ENCODE measurements around the gene RPL7A.

RPL7A gene

GRCh38 chr9:133393399-133393798, 45.4 kb downstream of the RPL7A start:
- peaks cover 3% of the 10 kb centered on the region for H3K27me3 Mint-ChIP-seq
- no peak overlapping the region for H3K4me3 Mint-ChIP-seq

DNA sequence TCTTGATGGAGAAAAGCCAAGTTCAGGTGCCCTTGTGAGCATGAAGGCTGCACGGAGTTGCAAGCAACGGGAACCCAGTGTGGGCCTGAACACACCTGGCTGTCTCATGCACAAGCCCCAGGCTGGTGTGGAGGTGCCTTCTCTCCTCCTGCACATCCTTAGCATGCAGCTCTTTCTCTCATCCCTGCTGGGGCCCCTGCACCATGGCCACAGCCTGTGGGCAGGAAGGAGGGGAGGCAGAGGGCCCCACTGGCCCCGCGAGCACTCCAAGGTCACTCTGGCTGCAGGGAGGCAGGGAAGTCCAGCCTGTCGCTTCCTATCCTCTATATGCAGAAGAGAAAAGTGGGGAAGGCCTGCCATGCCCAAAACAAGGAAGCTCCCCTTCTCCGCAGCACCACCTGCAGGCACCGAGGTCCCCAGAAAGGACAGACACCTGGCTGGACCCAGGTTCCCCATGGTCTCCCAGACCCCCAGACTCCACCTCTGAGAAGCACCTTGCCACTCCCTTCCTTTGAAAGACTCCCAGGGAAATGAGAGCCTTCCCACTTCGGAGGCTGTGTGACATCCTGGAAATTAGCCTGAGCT, 46.8 kb downstream of the RPL7A start:
- no peaks in the 10 kb centered on the region for H3K36me3 Mint-ChIP-seq (ENCODE audit: low read depth)
- no peaks in the 10 kb centered on the region for H3K9me3 Mint-ChIP-seq
- H3K27ac Mint-ChIP-seq = no peak overlapping the region
- H3K4me3 Mint-ChIP-seq = no peak overlapping the region
- H3K27me3 Mint-ChIP-seq = peaks cover 1% of the 10 kb centered on the region
- H3K4me1 Mint-ChIP-seq (ENCODE audit: low read depth) = no peaks in the 10 kb centered on the region

More at GRCh38 chr9:133393399-133393798, 45.4 kb downstream of the RPL7A start:
- Mint-ChIP-seq H3K4me1 (ENCODE audit: low read depth) (no peaks in the 10 kb centered on the region), H3K27ac (no peak overlapping the region), H3K36me3 (ENCODE audit: low read depth) (no peaks in the 10 kb centered on the region), H3K9me3 (no peaks in the 10 kb centered on the region)

DNA sequence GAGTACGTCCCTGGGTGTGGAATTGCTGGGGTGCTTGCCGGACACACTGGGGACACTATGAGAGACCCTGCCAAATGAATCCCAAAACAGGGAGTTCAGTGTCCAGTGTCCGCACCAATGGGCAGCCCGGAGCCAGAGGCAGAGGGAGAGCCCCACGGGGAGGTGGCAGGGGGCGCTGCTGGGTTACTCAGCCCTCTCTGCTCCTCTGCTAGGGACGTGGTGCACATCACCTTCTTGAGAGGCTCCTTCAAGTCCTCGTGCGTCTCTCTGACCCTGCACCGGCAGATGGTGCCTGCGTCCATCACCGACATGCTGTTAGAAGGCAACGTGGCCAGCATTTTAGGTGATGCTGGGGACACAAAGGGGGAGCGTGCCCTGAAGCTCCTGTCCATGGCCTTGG, 48.9 kb downstream of the RPL7A start:
- no peaks in the 10 kb centered on the region for H3K27me3 Mint-ChIP-seq
- no peaks in the 10 kb centered on the region for H3K36me3 Mint-ChIP-seq (ENCODE audit: low read depth)
- H3K27ac Mint-ChIP-seq = no peak overlapping the region
- no peaks in the 10 kb centered on the region for H3K4me1 Mint-ChIP-seq (ENCODE audit: low read depth)
- no peaks in the 10 kb centered on the region for H3K9me3 Mint-ChIP-seq
- no peak overlapping the region for H3K4me3 Mint-ChIP-seq

DNA sequence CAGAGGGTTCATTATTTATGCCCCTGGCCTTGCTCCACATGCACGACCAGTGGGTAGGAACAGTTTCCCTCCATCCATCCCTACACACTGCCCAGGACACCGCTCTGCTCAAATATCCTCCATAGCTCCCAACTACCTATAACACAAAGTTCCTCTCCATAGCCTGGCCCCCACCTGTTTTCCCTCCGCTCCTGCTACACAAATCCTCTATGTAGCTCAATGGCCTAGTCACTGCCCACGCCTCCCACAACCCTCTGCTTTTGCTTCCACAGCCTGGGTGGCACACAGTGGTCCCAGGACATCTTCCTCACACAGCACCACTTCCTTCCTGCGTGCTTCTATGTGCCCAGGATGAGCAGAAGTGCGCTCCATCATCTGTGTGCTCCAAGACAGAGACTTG, 49.4 kb downstream of the RPL7A start:
- no peaks in the 10 kb centered on the region for H3K9me3 Mint-ChIP-seq
- H3K27ac Mint-ChIP-seq = no peak overlapping the region
- no peaks in the 10 kb centered on the region for H3K4me1 Mint-ChIP-seq (ENCODE audit: low read depth)

DNA sequence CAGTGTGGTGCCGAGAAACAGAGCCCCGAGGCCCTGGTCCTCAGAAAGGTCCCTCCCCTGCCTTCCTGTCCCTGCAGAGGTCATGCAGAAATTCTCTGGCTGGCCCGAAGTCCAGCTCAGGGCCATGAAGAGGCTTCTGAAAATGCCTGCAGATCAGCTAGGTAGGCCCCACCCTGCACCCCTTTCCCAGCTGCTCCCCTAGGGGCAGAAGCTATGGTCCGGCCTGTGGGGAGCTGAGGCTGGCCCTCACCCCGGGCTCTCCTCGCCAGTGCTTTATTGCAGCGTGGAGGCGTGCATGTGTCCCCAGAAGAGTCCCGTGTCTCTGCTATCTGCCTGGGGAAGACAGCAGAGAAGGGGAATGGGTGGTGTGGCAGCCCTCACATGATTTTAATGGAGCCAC, 49.9 kb downstream of the RPL7A start:
- no peaks in the 10 kb centered on the region for H3K27me3 Mint-ChIP-seq
- H3K9me3 Mint-ChIP-seq = no peaks in the 10 kb centered on the region
- H3K36me3 Mint-ChIP-seq (ENCODE audit: low read depth) = no peaks in the 10 kb centered on the region
- H3K4me1 Mint-ChIP-seq (ENCODE audit: low read depth) = no peaks in the 10 kb centered on the region
- H3K27ac Mint-ChIP-seq = no peak overlapping the region
- H3K4me3 Mint-ChIP-seq = no peak overlapping the region

More for the DNA sequence above, 49.4 kb downstream of the RPL7A start:
- Mint-ChIP-seq H3K36me3 (ENCODE audit: low read depth) (no peaks in the 10 kb centered on the region), H3K4me3 (no peak overlapping the region), H3K27me3 (no peaks in the 10 kb centered on the region)

DNA sequence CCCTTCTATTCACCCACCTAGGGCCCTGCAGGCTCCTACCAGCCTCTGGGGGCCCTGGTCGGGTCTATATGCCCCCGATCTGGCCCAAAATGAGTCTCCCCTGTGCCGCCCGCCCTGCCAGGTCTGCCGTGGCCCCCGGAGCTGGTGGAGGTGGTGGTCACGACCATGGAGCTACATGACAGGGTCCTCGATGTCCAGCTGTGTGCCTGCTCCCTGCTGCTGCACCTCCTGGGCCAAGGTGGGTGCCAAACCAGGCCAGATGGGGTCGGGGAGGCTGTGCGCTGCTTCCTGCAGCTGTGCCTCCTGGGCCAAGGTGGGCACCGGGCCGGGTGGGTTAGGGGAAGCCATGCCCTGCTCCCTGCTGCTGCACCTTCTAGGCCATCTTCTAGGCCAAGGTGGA, 52.3 kb downstream of the RPL7A start:
- no peak overlapping the region for H3K27ac Mint-ChIP-seq
- no peaks in the 10 kb centered on the region for H3K9me3 Mint-ChIP-seq
- peaks cover 6% of the 10 kb centered on the region for H3K36me3 Mint-ChIP-seq (ENCODE audit: low read depth)
- H3K27me3 Mint-ChIP-seq = no peaks in the 10 kb centered on the region
- peaks cover 5% of the 10 kb centered on the region for H3K4me1 Mint-ChIP-seq (ENCODE audit: low read depth)
- no peak overlapping the region for H3K4me3 Mint-ChIP-seq
